Measurements from ENCODE around the gene CFD.
"Not testable (repeated sequence)": the region's sequence is repeated elsewhere in the genome, so short reads cannot be mapped to it uniquely, and the experiment has no call there.

The CFD gene

DNA sequence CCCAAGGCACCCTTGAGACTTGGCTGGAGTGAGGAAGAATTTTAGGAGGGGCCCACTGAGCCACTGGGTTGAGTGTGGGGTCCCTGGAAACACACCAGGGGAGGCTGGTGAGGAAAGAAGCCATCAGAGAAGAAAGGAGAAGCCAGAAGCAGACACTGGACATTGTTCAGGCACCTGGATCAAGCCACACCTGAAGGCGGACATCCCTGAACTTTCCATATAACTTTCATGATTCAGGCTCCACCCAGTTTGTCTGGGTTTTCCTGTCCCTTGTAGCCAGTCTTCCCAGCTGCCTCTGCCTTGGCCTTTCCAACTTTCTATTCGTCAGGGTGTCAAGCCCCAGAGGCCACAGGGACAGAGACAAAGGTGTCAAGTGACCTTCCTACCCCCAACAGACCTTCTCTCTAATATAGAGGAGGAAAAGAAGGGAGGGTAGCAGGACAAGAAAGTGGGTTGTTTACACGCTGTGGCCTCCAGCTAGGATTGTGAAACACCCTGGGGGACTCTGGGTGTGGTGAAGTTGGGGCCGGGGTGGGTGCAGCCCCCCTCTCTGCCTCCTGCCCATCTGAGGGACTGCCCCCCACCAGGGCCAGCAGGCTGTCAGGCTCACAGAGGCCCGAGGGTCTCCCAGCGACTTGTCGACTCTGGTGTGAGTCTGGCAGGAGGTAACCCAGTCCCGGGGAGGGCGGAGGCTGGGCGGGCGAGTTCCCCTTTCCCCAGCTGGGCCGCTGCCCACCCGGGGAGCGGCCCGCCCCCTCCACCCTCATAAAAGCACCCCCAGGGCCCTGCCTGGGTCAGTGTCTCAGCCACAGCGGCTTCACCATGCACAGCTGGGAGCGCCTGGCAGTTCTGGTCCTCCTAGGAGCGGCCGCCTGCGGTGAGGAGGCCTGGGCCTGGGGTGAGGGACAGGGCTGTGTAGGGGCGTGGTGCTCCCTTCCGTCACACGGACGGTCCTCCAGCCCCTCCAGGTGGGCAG is at the start of gene CFD:
Gene CFD, plus strand, starts transcription at position 797 of the 976 bp plus-strand sequence. Its CDS starts 26 bp downstream, at position 823.
- DNase-seq: no peak

DNA sequence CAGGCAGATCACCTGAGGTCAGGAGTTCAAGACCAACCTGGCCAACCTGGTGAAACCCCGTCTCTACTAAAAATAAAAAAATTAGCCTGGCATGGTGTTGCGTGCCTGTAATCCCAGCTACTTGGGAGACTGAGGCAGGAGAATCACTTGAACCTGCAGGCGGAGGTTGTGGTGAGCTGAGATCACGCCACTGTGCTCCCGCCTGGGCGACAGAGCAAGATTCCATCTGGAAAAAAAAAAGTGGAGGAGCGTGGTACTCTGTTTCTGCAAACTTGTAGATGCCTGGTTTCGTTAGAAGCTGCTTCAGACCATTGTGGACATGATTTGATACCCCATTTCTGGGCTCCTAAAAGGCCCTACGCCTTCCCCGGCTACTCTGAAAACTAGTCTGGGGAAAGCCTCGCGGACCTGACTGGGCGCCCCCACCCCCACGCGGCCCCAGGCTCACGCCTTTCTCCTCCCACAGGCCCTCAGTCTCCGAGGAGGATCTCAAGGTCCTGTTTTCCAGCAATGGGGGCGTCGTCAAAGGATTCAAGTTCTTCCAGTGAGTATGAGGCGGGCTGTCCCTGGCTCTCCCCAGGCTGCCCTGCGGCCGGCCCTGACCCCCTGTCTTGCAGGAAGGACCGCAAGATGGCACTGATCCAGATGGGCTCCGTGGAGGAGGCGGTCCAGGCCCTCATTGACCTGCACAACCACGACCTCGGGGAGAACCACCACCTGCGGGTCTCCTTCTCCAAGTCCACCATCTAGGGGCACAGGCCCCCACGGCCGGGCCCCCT is 49.2 kb upstream of the CFD start:
- DNase-seq: no peak

DNA sequence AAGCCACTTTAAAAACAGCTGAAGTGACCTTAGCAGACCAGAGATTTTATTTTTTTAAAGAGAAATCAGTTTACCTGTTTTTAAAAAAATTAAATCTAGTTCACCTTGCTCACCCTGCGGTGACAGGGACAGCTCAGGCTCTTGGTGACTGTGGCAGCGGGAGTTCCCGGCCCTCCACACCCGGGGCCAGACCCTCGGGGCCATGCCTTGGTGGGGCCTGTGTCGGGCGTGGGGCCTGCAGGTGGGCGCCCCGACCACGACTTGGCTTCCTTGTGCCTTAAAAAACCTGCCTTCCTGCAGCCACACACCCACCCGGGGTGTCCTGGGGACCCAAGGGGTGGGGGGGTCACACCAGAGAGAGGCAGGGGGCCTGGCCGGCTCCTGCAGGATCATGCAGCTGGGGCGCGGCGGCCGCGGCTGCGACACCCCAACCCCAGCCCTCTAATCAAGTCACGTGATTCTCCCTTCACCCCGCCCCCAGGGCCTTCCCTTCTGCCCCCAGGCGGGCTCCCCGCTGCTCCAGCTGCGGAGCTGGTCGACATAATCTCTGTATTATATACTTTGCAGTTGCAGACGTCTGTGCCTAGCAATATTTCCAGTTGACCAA is 48.5 kb upstream of the CFD start:
- DNase-seq: no peak

DNA sequence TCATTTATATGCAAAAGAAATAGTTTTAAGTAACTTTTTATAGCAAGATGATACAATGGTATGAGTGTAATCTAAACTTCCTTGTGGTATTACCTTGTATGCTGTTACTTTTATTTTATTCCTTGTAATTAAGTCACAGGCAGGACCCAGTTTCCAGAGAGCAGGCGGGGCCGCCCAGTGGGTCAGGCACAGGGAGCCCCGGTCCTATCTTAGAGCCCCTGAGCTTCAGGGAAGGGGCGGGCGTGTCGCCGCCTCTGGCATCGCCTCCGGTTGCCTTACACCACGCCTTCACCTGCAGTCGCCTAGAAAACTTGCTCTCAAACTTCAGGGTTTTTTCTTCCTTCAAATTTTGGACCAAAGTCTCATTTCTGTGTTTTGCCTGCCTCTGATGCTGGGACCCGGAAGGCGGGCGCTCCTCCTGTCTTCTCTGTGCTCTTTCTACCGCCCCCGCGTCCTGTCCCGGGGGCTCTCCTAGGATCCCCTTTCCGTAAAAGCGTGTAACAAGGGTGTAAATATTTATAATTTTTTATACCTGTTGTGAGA is 47.9 kb upstream of the CFD start:
- no peak for DNase-seq

DNA sequence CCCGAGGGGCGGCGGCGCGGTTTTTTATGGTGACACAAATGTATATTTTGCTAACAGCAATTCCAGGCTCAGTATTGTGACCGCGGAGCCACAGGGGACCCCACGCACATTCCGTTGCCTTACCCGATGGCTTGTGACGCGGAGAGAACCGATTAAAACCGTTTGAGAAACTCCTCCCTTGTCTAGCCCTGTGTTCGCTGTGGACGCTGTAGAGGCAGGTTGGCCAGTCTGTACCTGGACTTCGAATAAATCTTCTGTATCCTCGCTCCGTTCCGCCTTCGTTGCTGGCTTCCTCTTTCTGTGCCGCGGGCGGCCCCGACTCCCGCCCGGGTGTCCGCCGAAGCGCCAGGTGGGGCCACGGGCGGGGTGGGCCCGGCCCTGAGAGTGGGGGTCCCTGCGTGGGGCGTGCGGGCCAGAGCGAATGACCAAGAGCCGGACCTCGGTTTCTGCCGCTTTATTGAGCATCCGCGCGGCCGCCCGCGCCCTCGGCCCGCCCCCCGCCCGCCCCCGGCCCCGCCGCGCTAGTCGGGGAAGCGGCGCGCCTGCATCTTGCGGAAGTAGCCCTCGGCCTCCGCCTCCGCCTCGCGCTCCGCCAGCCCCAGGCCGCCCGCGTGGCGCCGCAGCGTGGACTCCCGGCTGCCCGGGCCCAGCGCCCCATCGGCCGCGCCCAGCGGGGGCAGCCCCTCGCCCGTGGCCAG is 47.3 kb upstream of the CFD start:
- no peak for DNase-seq

DNA sequence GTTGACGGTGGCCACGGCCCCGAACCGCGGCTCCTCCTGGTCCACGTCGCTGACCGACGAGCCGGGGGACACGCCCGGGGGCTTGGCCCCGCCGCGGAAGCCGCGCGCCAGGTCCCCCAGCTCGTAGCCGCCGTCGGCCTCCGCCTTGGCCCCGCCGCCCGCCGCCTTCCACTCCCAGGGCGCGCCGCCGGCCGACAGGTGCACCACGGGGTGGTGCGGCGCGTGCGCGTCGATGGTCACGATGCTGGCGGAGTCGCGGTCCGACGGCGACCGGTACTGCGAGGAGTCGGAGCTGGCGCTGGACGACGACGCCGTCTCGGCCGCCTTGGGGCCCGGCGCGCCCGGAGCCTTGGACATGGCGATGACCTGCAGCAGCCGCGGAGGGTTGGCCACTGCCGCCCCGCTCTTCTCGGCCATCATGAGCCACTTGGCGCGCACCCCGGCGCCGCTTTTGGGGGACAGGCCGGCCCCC is 46.7 kb upstream of the CFD start:
- DNase-seq: no peak

DNA sequence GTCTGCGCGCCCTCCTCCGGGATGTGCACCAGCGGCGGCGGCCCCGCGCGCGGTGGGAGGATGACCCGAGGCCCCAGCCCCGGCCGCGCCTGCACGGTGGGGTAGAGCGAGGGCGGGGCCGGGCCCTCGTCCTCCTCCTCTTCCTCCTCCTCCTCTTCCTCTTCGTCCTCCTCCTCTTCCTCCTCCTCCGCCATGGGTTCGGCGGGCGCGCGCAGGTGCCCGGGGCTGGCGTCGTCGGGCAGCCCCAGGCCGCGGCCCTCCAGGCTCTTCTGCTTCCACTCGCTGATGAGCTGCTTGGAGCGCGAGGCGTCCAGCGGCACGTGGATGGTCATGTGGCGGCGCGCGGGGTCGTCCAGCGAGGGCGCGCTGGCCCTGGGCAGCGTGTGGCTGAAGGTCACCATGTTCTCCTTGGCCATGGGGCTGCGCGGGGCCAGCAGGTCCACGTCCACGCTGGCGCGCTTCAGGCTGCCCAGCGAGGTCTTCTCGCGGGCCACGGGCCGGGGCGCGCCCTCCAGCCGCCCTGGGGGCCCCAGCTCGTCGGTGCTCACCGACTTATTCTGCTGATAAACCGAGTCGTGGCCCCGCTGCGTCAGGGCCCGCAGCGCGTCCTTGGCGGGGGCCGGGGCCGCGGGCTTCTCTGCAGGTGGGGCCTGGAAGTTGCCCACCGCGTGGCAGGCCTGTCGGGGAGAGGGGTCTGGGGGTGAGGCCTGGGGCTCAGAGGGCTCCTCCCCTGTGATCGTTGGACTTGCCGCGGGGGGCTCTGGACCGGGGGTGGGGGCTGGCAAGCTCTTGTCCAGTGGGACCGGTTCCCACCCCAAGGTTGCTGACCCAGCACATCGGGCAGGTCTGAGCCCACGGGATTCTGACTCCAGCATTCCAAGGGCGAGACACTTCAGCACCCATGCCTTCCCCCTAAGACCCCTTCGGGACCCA is 46.0 kb upstream of the CFD start:
- no peak for DNase-seq

DNA sequence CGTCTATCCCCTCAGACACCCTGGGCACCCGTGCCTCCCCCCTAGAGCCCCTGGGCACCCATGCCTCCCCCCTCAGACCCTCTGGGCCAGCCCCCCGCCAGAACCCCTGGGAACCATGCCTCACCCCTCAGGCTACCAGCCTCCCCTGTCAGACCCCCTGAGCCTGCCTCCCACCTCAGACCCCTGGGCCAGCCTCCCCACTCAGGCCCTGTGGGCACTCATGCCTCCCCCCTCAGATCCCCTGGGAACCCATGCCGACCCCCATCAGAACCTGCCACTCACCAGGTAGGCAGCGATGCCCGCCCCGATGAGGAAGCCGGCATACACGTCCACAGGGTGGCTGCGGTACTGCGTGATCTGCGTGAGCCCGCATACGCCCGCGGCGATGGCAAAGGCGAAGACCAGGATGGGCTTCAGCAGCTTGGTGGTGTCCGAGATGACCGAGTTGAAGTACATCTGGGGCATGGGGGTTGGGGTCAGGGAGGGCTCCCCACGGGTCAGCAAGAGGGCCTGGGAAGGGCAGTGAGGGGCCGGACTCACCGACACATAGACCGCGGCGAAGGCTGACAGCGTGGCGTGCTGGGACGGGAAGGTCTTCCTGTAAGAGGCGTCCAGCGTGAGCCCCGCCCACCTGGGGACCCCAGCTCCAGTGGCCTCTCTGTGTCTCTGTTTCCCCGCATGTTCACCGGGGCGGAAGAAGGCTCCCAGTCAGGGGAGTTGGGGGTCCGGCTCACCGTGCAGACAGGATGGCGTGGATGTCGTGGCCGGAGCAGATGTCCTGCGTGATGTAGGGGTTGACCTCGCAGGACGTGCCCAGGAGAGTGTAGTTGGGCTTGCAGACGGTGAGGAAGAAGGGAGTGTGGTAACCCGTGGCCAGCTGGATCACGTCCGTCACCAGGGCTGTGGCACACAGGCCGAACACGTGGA is 45.0 kb upstream of the CFD start:
- DNase-seq: no peak

DNA sequence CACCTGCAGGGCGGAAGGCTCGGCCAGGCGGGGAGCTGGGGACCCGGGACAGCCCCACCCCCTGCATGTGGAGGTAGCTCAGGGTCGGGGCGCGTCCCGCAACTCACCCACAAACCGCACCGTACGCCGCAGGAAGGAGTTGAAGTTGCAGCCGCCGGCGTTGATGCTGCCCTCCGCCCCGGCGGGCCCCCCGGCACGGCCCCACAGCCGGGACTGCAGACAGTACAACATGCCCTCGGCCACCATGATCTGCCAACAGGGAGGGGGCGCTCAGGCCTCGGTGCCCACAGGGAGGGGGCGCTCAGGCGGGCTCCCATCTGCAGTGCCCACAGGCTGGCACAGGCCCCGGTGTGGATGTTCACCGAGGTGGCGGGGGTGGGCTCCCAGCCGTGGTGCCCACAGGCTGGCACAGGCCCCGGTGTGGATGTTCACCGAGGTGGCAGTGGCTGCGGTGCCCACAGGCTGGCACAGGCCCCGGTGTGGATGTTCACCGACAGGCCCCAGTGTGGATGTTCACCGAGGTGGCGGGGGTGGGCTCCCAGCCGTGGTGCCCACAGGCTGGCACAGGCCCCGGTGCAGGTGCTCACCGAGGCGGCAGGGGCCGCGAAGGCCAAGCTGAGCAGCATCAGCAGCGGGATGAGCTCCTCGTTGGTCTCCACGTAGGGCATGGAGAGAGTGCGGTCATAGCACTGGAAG is 44.2 kb upstream of the CFD start:
- no peak for DNase-seq

DNA sequence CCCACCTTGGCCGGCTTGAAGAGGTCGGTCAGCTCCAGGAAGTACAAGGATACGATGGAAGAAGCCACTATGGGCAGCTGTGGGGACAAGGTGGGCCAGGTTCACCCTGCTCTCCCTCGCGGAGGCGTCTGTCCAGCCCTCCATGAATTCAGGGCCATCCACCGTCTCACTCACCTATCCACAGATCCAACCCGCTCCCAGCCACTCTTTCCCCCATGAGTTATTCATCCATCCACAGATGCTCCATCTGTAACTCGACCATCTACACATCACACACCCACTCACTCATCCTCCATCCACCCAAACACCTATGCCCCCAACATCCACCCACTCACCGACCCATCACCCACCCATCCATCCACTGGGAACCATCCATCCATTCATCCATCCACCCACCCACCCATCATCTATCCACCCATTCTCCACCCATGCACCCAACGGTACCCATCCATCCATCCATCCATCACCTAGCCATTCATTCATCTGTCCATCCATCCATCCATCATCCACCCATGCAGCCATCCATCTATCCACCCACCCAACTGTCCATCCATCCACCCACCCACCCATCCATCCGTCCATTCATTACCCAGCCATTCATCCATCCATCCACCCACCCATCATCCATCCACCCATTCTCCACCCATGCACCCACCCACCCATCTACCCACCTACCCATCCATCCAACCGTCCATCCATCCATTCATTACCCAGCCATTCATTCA is 43.5 kb upstream of the CFD start:
- no peak for DNase-seq

DNA sequence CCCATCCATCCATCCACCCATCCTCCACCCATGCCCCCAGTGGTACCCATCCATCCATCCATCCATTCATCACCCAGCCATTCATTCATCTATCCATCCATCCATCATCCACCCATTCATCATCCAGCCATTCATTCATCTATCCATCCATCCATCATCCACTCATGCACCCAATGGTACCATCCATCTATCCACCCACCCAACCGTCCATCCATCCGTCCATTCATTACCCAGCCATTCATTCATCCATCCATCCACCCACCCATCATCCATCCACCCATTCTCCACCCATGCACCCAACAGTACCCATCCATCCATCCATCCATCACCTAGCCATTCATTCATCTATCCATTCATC is 43.0 kb upstream of the CFD start:
- no peak for DNase-seq

DNA sequence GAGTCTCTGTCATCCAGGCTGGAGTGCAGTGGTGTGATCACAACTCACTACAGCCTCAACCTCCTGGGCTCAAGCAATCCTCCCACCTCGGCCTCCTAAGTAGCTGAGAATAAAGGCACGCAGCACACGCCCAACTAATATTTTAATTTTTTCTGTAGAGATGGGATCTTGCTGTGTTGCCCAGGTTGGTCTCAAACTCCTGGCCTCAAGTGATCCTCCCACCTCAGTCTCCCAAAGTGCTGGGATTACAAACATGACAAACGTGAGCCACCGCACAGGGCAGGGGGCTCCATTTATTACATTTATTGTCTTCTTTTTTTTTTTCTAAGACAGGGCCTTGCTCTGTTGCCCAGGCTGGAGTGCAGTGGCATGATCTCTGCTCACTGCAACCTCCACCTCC is 39.3 kb upstream of the CFD start:
- DNase-seq: not testable (repeated sequence)

DNA sequence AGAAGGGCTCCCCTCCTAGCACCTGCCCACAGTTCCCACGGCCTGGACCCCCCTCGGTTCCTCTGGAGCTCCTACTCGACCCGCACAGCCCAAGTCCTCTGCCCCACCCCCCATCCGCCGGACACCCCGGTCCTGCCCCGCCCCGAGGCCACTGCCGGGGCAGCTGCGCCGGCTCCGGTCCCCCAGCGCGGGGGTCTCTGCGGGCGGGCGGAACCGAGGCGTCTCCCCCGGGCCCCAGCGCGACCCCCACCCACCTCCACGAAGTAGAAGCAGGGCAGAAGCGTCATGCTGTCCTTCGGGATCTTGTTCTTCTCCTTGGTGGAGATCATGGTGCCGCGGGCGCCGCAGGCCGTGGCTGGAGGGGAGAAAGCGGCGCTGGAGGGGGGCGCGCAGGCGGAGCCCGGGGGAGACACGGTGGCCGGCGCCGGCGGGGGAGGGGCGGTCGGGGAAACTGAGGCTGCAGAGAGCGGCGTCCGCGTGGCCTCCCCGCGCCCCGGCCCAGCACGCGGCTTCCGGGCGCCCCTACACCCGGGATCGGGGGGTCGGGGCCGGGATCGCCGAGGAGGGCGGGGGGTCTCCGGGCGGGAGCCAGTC is 38.1 kb upstream of the CFD start:
- no peak for DNase-seq

DNA sequence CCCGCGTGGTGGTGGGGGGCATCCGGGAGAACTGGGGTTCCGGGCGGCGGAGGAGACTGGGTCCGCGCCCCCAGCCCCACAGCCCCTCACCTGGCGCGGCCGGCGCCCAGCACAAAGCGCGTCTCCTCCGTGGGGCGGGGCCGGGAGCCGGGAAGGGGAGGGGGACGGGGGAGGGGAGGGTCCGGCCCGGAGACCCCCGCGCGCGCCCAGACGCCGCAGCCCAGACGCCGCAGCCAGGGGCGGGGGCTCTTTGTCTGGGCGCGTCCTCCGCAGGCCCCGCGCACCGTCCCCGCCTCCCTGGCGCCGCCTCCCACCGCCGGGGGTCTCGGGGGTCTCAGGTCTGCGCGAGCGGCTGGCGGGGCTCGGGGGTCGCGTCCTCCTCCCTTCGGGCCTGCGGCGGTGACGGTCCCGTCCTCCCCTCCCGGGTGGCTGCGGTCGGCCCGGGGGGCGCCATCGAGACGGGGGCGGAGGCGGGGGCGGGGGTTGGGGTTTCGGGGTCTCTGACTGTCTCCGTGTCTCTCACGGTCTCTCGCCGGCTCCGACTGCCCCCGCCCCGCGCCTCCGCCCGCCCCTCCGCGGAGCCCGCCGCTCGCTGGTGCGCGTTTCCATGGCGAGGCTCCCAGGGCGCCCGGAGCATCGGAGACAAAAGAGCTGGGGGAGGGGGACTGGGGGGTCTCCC is 37.5 kb upstream of the CFD start, which contains the start of gene PLPPR3:
Gene PLPPR3, minus strand, starts transcription at position 131 of the 679 bp plus-strand sequence. CDS start 396 bp downstream, outside the sequence.
- DNase-seq: no peak

DNA sequence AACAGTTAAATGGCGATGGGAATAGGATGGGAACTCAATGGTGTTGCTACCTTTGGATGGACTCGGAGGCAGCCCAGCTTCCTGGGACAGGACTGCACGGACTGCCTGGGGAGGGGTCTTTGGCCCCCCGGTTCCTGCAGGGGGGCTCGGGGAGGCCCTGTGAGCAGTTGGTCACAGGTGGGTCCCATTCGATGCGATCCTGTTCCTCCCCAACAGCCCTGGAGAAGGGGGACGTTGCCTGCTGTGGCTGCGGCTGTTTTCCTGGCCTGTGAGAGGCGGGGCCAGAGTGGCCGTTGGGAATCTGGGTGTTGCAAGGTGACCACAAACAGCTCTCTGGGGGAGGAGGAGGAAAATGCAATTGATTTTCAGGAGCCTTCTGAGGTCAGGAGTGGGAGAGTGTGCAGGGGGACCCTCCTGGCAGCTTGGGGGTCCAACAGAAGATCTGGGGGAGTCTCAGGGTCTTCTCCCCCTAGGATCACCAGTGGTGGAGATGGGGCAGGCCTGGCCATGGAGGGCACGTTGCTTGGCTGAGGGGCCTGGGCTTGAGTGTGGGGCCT is 35.8 kb upstream of the CFD start:
- no peak for DNase-seq

DNA sequence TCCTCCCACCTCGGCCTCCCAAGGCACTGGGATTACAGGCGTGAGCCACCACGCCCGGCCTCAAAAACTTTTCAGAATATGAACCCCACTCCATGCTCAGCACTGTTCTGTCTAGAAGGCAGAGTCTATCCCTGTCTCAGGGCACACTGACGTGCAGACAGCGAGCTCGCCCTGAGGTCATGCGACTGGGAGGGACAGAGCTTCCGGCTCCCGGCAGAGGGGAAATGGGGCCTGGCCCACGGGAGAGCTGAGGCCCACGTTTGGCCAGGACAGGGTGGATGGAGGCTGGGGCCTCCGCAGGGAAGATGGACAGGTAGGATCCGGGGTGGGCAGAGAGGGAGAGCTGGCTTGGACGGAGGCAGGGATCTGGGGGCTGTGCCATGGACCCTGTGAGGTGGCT is 34.6 kb upstream of the CFD start:
- no peak for DNase-seq

DNA sequence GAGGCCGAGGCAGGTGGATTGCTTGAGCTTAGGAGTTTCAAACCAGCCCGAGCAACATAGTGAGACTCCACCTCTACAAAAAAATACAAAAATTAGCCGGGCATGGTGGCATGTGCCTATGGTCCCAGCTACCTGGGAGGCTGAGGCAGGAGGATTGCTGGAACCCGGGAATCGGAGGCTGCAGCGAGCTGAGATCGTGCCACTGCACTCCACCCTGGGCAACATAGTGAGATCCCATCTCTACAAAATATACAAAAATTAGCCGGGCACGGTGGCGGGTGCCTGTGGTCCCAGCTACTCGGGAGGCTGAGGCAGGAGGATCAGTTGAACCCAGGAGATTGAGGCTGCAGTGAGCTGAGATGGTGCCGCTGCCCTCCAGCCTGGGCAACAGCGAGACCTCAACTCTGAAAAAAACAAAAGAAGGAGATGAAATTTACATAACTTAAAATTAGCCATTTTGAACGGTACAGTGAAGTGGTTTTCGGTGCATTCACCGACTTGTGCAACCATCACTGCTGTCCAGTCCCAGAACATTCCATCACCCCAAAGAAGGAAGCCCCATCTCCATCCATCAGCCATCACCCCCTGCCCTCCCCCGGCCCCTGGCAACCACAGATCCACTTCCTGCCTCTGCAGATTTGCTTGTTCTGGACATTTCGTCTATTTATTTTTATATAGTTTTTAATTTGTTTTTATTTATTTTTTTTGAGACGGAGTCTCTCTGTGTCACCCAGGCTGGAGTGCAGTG is 33.4 kb upstream of the CFD start:
- no peak for DNase-seq

Measured in SHP77 (cell line).